B cell (primary cell): ENCODE measurements around the gene DCHS2. TPM values are rescaled to one million over a fixed set of nuclear protein-coding genes. Genes with fewer than 3 reads are reported as not detected.

ENCODE experiments used
- ATAC-seq: fragments of 200-7000 bp; cut with Tn5 transposase; one replicate; pipeline ENCODE4 v1.10.0; 2021; ENCODE audit warnings: low read depth, mild to moderate bottlenecking, moderate number of reproducible peaks, moderate library complexity
- CTCF ChIA-PET: fragments of 350-600 bp; sonication (Branson Sonifier 250); formaldehyde crosslinking; loops from one replicate; lab custom pipeline; 2021; ENCODE audit warnings: antibody characterized with exemption, inconsistent platforms; lab: Charles Lee
- POLR2A ChIA-PET: fragments of 350-600 bp; sonication (Branson Sonifier 250); formaldehyde crosslinking; loops from one replicate; lab custom pipeline; 2021; ENCODE audit warnings: antibody characterized with exemption; lab: Charles Lee
- DNase-seq: peaks from one replicate; pipeline ENCODE4 v3.0.0; 2013
- H2AFZ ChIP-seq: 2 replicates; pipeline ENCODE4 v1.6.1; 2012; ENCODE audit warnings: mild to moderate bottlenecking, low read depth, low read length; ENCODE audit not compliant: insufficient read depth, poor library complexity, severe bottlenecking
- H3K27ac ChIP-seq, 2 donors: 1 replicate in 1 of 2; 2 replicates in 1 of 2; pipeline ENCODE4 v1.5.1; 2012 to 2013; ENCODE audit warnings: low read length in 2 of 2, mild to moderate bottlenecking in 2 of 2, moderate library complexity in 1 of 2
- H3K27me3 ChIP-seq, 4 experiments: fragments of 200-600 bp in 1 of 4; sonication (generic) in 1 of 4; replicated peaks in 1 of 4; 1 replicate in 2 of 4; 2 replicates in 2 of 4; pipeline versions ENCODE4 v1.6.1 to v1.7.0; 2013 to 2016; ENCODE audit warnings: low read length in 3 of 4, mild to moderate bottlenecking in 2 of 4, mixed read lengths in 1 of 4, moderate library complexity in 1 of 4; ENCODE audit not compliant: insufficient read depth in 4 of 4, control insufficient read depth in 3 of 4; ENCODE audit errors: control extremely low read depth in 1 of 4
- H3K36me3 ChIP-seq, 2 experiments: replicated peaks in 1 of 2; 1 replicate in 1 of 2; 2 replicates in 1 of 2; pipeline versions ENCODE4 v1.6.1 to v1.7.1; 2013; ENCODE audit warnings: low read length in 1 of 2; ENCODE audit not compliant: insufficient read depth in 2 of 2, control insufficient read depth in 1 of 2; ENCODE audit errors: control extremely low read depth in 1 of 2, extremely low read depth in 1 of 2
- H3K4me1 ChIP-seq, 2 donors: fragments of 200-600 bp in 1 of 2; sonication (generic) in 1 of 2; 1 replicate in 1 of 2; 2 replicates in 1 of 2; pipeline versions ENCODE4 v1.5.1 to v1.6.1; 2013 to 2017; ENCODE audit warnings: low read length in 2 of 2; ENCODE audit not compliant: control insufficient read depth in 2 of 2, insufficient read depth in 2 of 2
- H3K4me2 ChIP-seq: replicated peaks from 2 replicates; pipeline ENCODE3; 2012; ENCODE audit warnings: mild to moderate bottlenecking, low read depth, low read length; ENCODE audit not compliant: poor library complexity, severe bottlenecking
- H3K4me3 ChIP-seq, 5 experiments: fragments of 200-600 bp in 1 of 5; sonication (generic) in 1 of 5; 1 replicate in 3 of 5; 2 replicates in 2 of 5; pipeline versions ENCODE4 v1.5.1 to v1.7.0; 2011 to 2016; ENCODE audit warnings: low read length in 4 of 5, mild to moderate bottlenecking in 4 of 5, low read depth in 2 of 5, control low read depth in 1 of 5, moderate library complexity in 1 of 5; ENCODE audit not compliant: insufficient read depth in 1 of 5; ENCODE audit errors: control extremely low read depth in 1 of 5, extremely low read depth in 1 of 5
- H3K79me2 ChIP-seq: fragments of 200-600 bp; sonication (generic); one replicate; pipeline ENCODE4 v1.6.0; 2016; ENCODE audit warnings: low read length; ENCODE audit not compliant: control insufficient read depth, insufficient read depth
- H3K9ac ChIP-seq: fragments of 200-600 bp; sonication (generic); 2 replicates; pipeline ENCODE4 v1.6.1; 2017; ENCODE audit warnings: mild to moderate bottlenecking, low read length, moderate library complexity
- H3K9me3 ChIP-seq, 3 donors: one replicate each; pipeline versions ENCODE4 v1.6.1 to v1.7.1; 2013; ENCODE audit warnings: low read length in 2 of 3; ENCODE audit not compliant: control insufficient read depth in 2 of 3, insufficient read depth in 1 of 3; ENCODE audit errors: control extremely low read depth in 1 of 3
- H4K20me1 ChIP-seq: 2 replicates; pipeline ENCODE4 v1.6.0; 2012; ENCODE audit warnings: mild to moderate bottlenecking, low read length; ENCODE audit not compliant: insufficient read depth, control insufficient read depth, poor library complexity, severe bottlenecking
- H3K27ac Mint-ChIP-seq: one replicate; pipeline ENCODE4 v1.8.0; 2021; ENCODE audit warnings: mixed read lengths
- H3K27me3 Mint-ChIP-seq: one replicate; pipeline ENCODE4 v1.8.0; 2021; ENCODE audit warnings: mixed read lengths
- H3K4me1 Mint-ChIP-seq: one replicate; pipeline ENCODE4 v1.8.0; 2021; ENCODE audit warnings: mixed read lengths
- H3K4me3 Mint-ChIP-seq: one replicate; pipeline ENCODE4 v1.8.0; 2021; ENCODE audit warnings: mixed read lengths
- H3K9me3 Mint-ChIP-seq: one replicate; pipeline ENCODE4 v1.8.0; 2022; ENCODE audit warnings: mixed read lengths; ENCODE audit not compliant: insufficient read depth
- EZH2 ChIP-seq: IDR thresholded peaks from 2 replicates; pipeline ENCODE4 v1.6.1; 2012; ENCODE audit warnings: borderline replicate concordance, low read depth, mild to moderate bottlenecking, moderate library complexity, low read length; ENCODE audit not compliant: insufficient read depth, poor library complexity, severe bottlenecking
- WGBS: methylation state at CpG from one replicate; pipeline ENCODE4 v1.1.5; 2013; ENCODE audit warnings: missing lambda C conversion rate; ENCODE audit not compliant: insufficient coverage; 5-methylcytosine and 5-hydroxymethylcytosine counted together
- intact Hi-C: fragments of 100-400 bp; cut with micrococcal nuclease; formaldehyde crosslinking; loops from one replicate; pipeline ENCODE4 v1.10.0; 2022
- polyA plus RNA-seq: library from polyadenylated mRNA; depleted of rRNA; stranded (reverse); fragments of >200 nt; gene quantifications from 2 replicates; pipeline ENCODE4 v1.2.3, GENCODE V29; 2012
- total RNA-seq, 2 donors: library from RNA; stranded (reverse); fragments of 120-200 nt in 1 of 2; gene quantifications; 1 replicate in 1 of 2; 2 replicates in 1 of 2; pipeline versions ENCODE4 v1.2.3 to v1.2.4, GENCODE V29; 2013 to 2022
- TF ChIP-seq, protein P1 (sequence below): fragments of 200-600 bp; IDR thresholded peaks from one replicate; pipeline ENCODE4 v1.8.0; 2022; ENCODE audit warnings: antibody characterized with exemption, mild to moderate bottlenecking

DCHS2 gene
- total and polyA plus RNA-seq, 2 donors (not counting 1 experiment from before 2014, with no cell fraction given): 0.02 to 0.06 TPM

- TF ChIP-seq EZH2: no peak
- TF ChIP-seq, protein P1, sequence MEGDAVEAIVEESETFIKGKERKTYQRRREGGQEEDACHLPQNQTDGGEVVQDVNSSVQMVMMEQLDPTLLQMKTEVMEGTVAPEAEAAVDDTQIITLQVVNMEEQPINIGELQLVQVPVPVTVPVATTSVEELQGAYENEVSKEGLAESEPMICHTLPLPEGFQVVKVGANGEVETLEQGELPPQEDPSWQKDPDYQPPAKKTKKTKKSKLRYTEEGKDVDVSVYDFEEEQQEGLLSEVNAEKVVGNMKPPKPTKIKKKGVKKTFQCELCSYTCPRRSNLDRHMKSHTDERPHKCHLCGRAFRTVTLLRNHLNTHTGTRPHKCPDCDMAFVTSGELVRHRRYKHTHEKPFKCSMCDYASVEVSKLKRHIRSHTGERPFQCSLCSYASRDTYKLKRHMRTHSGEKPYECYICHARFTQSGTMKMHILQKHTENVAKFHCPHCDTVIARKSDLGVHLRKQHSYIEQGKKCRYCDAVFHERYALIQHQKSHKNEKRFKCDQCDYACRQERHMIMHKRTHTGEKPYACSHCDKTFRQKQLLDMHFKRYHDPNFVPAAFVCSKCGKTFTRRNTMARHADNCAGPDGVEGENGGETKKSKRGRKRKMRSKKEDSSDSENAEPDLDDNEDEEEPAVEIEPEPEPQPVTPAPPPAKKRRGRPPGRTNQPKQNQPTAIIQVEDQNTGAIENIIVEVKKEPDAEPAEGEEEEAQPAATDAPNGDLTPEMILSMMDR: no peak
- 78% methylated on average over 3 of the region's 6 CpGs for WGBS
- POLR2A ChIA-PET: no interaction called here
- Mint-ChIP-seq H3K4me1 (no peaks in the 10 kb centered on the region), H3K4me3 (no peak overlapping the region), H3K9me3 (no peaks in the 10 kb centered on the region), H3K27me3 (peaks cover 48% of the 10 kb centered on the region), H3K27ac (no peak overlapping the region)
- Histone ChIP-seq H3K9me3 (no peaks in the 10 kb centered on the region), H3K79me2 (no peaks in the 10 kb centered on the region), H3K27me3 (peaks cover 0 to 11% (median 2%) of the 10 kb centered on the region in 4 experiments), H3K4me2 (no peak overlapping the region), H2AFZ (no peak overlapping the region), H3K36me3 (no peaks in the 10 kb centered on the region), H3K27ac (no peak overlapping the region), H4K20me1 (no peaks in the 10 kb centered on the region), H3K4me3 (no peak overlapping the region), H3K9ac (no peak overlapping the region), H3K4me1 (no peaks in the 10 kb centered on the region)
- CTCF ChIA-PET: interaction anchor here (1.2 to 7.8 kb wide), 4 partner anchors 9 to 172 kb away, joined by 3 to 98 read pairs (median 4); no protein-coding TSS in a partner anchor
- no peak for ATAC-seq
- intact Hi-C loops: no loop called here
- DNase-seq: no peak
Measured at GRCh38 chr4:154502111-154502510, 10.5 kb upstream of the DCHS2 start.

GRCh38 chr4:154497889-154498288 lies 6.3 kb upstream of the DCHS2 start:
- Histone ChIP-seq H3K4me1 (peaks cover 0 to 1% of the 10 kb centered on the region in 2 donors), H3K4me3 (no peak overlapping the region), H2AFZ (no peak overlapping the region), H3K27ac (no peak overlapping the region), H3K4me2 (no peak overlapping the region), H3K9ac (no peak overlapping the region), H3K36me3 (no peaks in the 10 kb centered on the region), H3K79me2 (no peaks in the 10 kb centered on the region), H4K20me1 (no peaks in the 10 kb centered on the region), H3K27me3 (peaks cover 0 to 34% (median 19%) of the 10 kb centered on the region in 4 experiments), H3K9me3 (no peaks in the 10 kb centered on the region)
- DNase-seq: no peak
- H3K9me3 Mint-ChIP-seq: no peaks in the 10 kb centered on the region
- ChIA-PET POLR2A (no interaction called here), CTCF (no interaction called here)
- intact Hi-C loops: no loop called here
- ATAC-seq: no peak
- TF ChIP-seq, protein P1: no peak
- TF ChIP-seq EZH2: no peak
- no CpG with 5 or more reads among the region's 5 CpGs for WGBS
- peaks cover 50% of the 10 kb centered on the region for H3K27me3 Mint-ChIP-seq
- peaks cover 1% of the 10 kb centered on the region for H3K4me1 Mint-ChIP-seq
- H3K27ac Mint-ChIP-seq: no peak overlapping the region
- H3K4me3 Mint-ChIP-seq: no peak overlapping the region
